Endothelial cell of umbilical vein (primary cell): Measurements from ENCODE around the gene ASAP2. TPM values are rescaled to one million over a fixed set of nuclear protein-coding genes. Genes with fewer than 3 reads are reported as not detected.

Experiments
- BruUV-seq: library from RNA; stranded (reverse); fragments of 400-500 nt; replicated peaks from 2 replicates; lab custom pipeline; 2021; lab: Mats Ljungman, UMichigan
- CTCF ChIA-PET: fragments of 300-600, 350-600 bp; sonication (Branson Sonifier 250); formaldehyde crosslinking; loops from one replicate; lab custom pipeline; 2021; ENCODE audit warnings: antibody characterized with exemption, inconsistent platforms; lab: Charles Lee
- POLR2A ChIA-PET: fragments of 300-600, 350-600 bp; sonication (Branson Sonifier 250); formaldehyde crosslinking; loops from one replicate; lab custom pipeline; 2021; ENCODE audit warnings: antibody characterized with exemption, inconsistent platforms; lab: Charles Lee
- DNase-seq: peaks from one replicate; pipeline ENCODE4 v3.0.0-alpha.2; 2011; ENCODE audit warnings: low read depth, low spot score
- FAIRE-seq: peaks from 2 replicates; lab custom pipeline; 2011; peaks lifted over from hg19 to GRCh38; lab: Jason Lieb, UNC
- H2AFZ ChIP-seq: 2 replicates; pipeline ENCODE4 v1.6.0; 2012; ENCODE audit warnings: low read depth, low read length, control low read depth, inconsistent platforms
- H3K27ac ChIP-seq: 2 replicates; pipeline ENCODE4 v1.5.1; 2011; ENCODE audit warnings: low read depth, mild to moderate bottlenecking, control low read depth, low read length, moderate library complexity; ENCODE audit not compliant: insufficient read depth
- H3K27me3 ChIP-seq, 2 experiments: 2 replicates each; pipeline versions ENCODE4 v1.6.0 to v1.6.1; 2011; ENCODE audit warnings: low read length in 2 of 2, mixed read lengths in 1 of 2; ENCODE audit not compliant: control insufficient read depth in 2 of 2, insufficient read depth in 2 of 2
- H3K36me3 ChIP-seq, 2 experiments: 2 replicates in 1 of 2; 3 replicates in 1 of 2; pipeline ENCODE4 v1.5.1; 2011; ENCODE audit warnings: low read length in 2 of 2, mild to moderate bottlenecking in 1 of 2, moderate library complexity in 1 of 2; ENCODE audit not compliant: control insufficient read depth in 2 of 2, insufficient read depth in 2 of 2; ENCODE audit errors: extremely low read depth in 1 of 2
- H3K4me1 ChIP-seq: 3 replicates; pipeline ENCODE4 v1.5.1; 2011; ENCODE audit warnings: mild to moderate bottlenecking, low read length; ENCODE audit not compliant: control insufficient read depth, insufficient read depth; ENCODE audit errors: extremely low read depth
- H3K4me2 ChIP-seq: 2 replicates; pipeline ENCODE4 v1.6.1; 2011; ENCODE audit warnings: low read length, control low read depth, mixed read lengths; ENCODE audit not compliant: insufficient read depth
- H3K4me3 ChIP-seq, 3 experiments: fragments of 200-600 bp in 1 of 3; sonication (generic), shearing (Covaris generic) in 1 of 3; replicated peaks in 1 of 3; 2 replicates each; pipeline ENCODE4 v1.5.1; 2011 to 2016; ENCODE audit warnings: control low read depth in 3 of 3, low read length in 3 of 3, mild to moderate bottlenecking in 2 of 3, inconsistent platforms in 1 of 3, low read depth in 1 of 3, moderate library complexity in 1 of 3; ENCODE audit not compliant: insufficient read depth in 1 of 3
- H3K79me2 ChIP-seq: 2 replicates; pipeline ENCODE4 v1.6.0; 2012; ENCODE audit warnings: low read length, inconsistent platforms; ENCODE audit not compliant: control insufficient read depth, insufficient read depth
- H3K9ac ChIP-seq: replicated peaks from 2 replicates; pipeline ENCODE3; 2011; ENCODE audit warnings: low read length, control low read depth; ENCODE audit not compliant: insufficient read depth; ENCODE audit errors: extremely low read depth
- H3K9me1 ChIP-seq: replicated peaks from 3 replicates; pipeline ENCODE4 v1.6.0; 2011; ENCODE audit warnings: mild to moderate bottlenecking, low read length; ENCODE audit not compliant: control insufficient read depth, insufficient read depth; ENCODE audit errors: extremely low read depth
- H3K9me3 ChIP-seq: replicated peaks from 2 replicates; pipeline ENCODE4 v1.5.1; 2012; ENCODE audit warnings: low read length, inconsistent platforms; ENCODE audit not compliant: control insufficient read depth, insufficient read depth
- H4K20me1 ChIP-seq: replicated peaks from 2 replicates; pipeline ENCODE3; 2011; ENCODE audit warnings: mild to moderate bottlenecking, low read length; ENCODE audit not compliant: control insufficient read depth, insufficient read depth; ENCODE audit errors: extremely low read depth
- CTCF ChIP-seq, 2 donors: IDR thresholded peaks; 1 replicate in 1 of 2; 2 replicates in 1 of 2; pipeline ENCODE4 v1.5.1; 2011; ENCODE audit warnings: low read length in 2 of 2, mild to moderate bottlenecking in 2 of 2, moderate library complexity in 2 of 2, control low read depth in 1 of 2, inconsistent platforms in 1 of 2, low read depth in 1 of 2; ENCODE audit not compliant: insufficient read depth in 1 of 2; ENCODE audit errors: extremely low read depth in 1 of 2
- EZH2 ChIP-seq: IDR thresholded peaks from 2 replicates; pipeline ENCODE4 v1.6.1; 2012; ENCODE audit warnings: borderline replicate concordance, low read depth, mild to moderate bottlenecking, moderate library complexity, low read length, inconsistent platforms; ENCODE audit not compliant: severe bottlenecking
- FOS ChIP-seq: IDR thresholded peaks from 2 replicates; pipeline ENCODE4 v1.6.1; 2011; ENCODE audit warnings: mild to moderate bottlenecking, low read length, moderate library complexity, borderline replicate concordance; ENCODE audit not compliant: insufficient read depth
- GATA2 ChIP-seq: IDR thresholded peaks from 2 replicates; pipeline ENCODE4 v1.7.0; 2011; ENCODE audit warnings: low read depth, mild to moderate bottlenecking, moderate library complexity, mixed read lengths, low read length; ENCODE audit not compliant: insufficient read length, insufficient read depth
- JUN ChIP-seq: IDR thresholded peaks from 2 replicates; pipeline ENCODE4 v1.6.1; 2011; ENCODE audit warnings: borderline replicate concordance, low read depth; ENCODE audit not compliant: insufficient read length, insufficient read depth
- MYC ChIP-seq: IDR thresholded peaks from one replicate; pipeline ENCODE4 v1.6.1; 2011; ENCODE audit warnings: mild to moderate bottlenecking, low read depth, low read length
- POLR2A ChIP-seq: IDR thresholded peaks from 2 replicates; pipeline ENCODE4 v1.6.1; 2012; ENCODE audit warnings: low read depth, mild to moderate bottlenecking, control low read depth, low read length
- POLR2AphosphoS5 ChIP-seq: IDR thresholded peaks from 2 replicates; pipeline ENCODE4 v1.6.1; 2012; ENCODE audit warnings: low read depth, mild to moderate bottlenecking, control low read depth, low read length, moderate library complexity; ENCODE audit not compliant: insufficient read depth
- dilution Hi-C: fragments of 300-500 bp; cut with MboI; formaldehyde crosslinking; loops from one replicate; pipeline ENCODE4 v1.15.0; 2019; ENCODE audit warnings: low sequenced_read_pairs; ENCODE audit not compliant: extremely low pct_ligation_motif_present
- intact Hi-C: fragments of 100-400 bp; cut with micrococcal nuclease; formaldehyde crosslinking; loops from one replicate; pipeline ENCODE4 v1.10.0; 2022
- polyA plus RNA-seq, 4 experiments: library from polyadenylated mRNA; depleted of rRNA in 3 of 4; stranded (reverse) in 3 of 4; unstranded in 1 of 4; fragments of >200 nt; gene quantifications; 2 replicates each; pipeline versions ENCODE4 v1.2.1 to v1.2.3, GENCODE V29; 2011 to 2012; ENCODE audit warnings: missing spikeins in 1 of 4
- total RNA-seq: library from RNA; stranded (reverse); gene quantifications from 2 replicates; pipeline ENCODE4 v1.2.3, GENCODE V29; 2021
- TF ChIP-seq, protein P1 (sequence below): IDR thresholded peaks from 2 replicates; pipeline ENCODE4 v1.6.1; 2011; ENCODE audit not compliant: insufficient read depth, insufficient read length

ASAP2 gene
- total and polyA plus RNA-seq, 2 donors (not counting 3 experiments of a cell fraction or from before 2014, with no cell fraction given), result 31.1 to 79.2 TPM

GRCh38 chr2:9260464-9260918, 53.9 kb downstream of the ASAP2 start:
- Histone ChIP-seq H3K4me3 (no peak overlapping the region), H3K4me1 (peaks cover 85% of the 10 kb centered on the region), H3K9ac (no peak overlapping the region), H3K9me3 (no peaks in the 10 kb centered on the region), H3K27ac (peak overlapping the region; percentile 90), H3K27me3 (no peaks in the 10 kb centered on the region), H3K79me2 (peaks cover 94% of the 10 kb centered on the region), H4K20me1 (no peaks in the 10 kb centered on the region), H3K4me2 (no peak overlapping the region), H2AFZ (no peak overlapping the region), H3K36me3 (no peaks in the 10 kb centered on the region), H3K9me1 (no peaks in the 10 kb centered on the region)
- no TSS peak for BruUV-seq
- DNase-seq (peak; percentile 74), FAIRE-seq (peak; percentile 82)
- ChIA-PET CTCF (interaction anchor here (0.9 to 2.4 kb wide), 8 partner anchors 8 to 118 kb away, joined by 3 to 7 read pairs (median 4); no protein-coding TSS in a partner anchor), POLR2A (no interaction called here)
- TF ChIP-seq CTCF (IDR thresholded peaks at IDR 0.05; ENCODE audit: extremely low read depth in 1 of 2, insufficient read depth in 1 of 2, low read depth in 1 of 2, low read length in 2 of 2) (no peak), POLR2A (no peak), POLR2AphosphoS5 (no peak), FOS (no peak), JUN (no peak), EZH2 (no peak), GATA2 (no peak), MYC (no peak)
- TF ChIP-seq, protein P1, sequence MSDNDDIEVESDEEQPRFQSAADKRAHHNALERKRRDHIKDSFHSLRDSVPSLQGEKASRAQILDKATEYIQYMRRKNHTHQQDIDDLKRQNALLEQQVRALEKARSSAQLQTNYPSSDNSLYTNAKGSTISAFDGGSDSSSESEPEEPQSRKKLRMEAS, result no peak
- dilution Hi-C loops, result no loop called here
- intact Hi-C loops, result loop anchor here (1.0 kb wide), 1 partner anchor 9 kb away; no protein-coding TSS in a partner anchor
